GM21367 (cell line): ENCODE results near the gene ABHD1.
"Not testable (repeated sequence)": the region's sequence is repeated elsewhere in the genome, so short reads cannot be mapped to it uniquely, and the experiment has no call there.

Experiments
- ATAC-seq: cut with Tn5 transposase; IDR thresholded peaks from one replicate; pipeline ENCODE4 v1.9.1; 2021; ENCODE audit not compliant: unreplicated experiment

The ABHD1 gene

DNA sequence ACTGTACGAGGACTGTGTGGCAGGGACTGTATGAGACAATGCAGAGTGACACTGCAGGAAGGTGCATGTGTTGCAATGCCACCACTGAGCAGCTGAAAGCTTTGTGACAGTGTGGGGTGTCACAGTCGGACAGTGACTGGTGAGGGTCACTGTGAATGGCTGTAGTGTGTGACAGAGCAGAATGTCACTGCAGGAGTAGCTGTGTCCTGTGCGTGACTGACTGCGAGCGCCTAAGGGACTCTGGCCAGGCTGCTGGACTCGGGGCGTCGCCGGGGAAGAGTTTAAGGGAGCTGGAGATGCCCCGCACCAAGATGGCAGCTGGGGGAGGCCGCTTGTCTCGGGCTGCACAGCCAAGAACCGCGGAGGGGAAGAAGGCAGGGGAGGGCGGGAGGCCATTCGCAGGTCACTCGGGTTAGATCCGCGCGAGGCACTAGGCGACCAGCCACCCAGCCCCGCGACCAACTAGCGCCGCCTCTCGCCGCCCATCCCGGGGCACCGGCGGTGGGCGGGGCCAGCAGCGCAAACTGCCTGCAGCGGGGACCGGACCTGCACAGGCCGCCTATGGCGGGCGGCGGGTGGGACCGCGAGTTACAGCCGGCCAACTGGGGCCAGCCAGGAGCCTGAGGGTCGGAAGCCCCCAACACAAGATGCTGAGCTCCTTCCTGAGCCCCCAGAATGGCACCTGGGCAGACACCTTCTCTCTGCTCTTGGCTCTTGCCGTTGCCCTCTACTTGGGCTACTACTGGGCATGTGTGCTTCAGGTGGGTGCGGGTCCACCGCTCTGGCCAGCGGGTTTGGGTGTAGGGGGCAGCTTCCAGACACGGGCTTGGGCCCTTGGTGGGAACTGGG is at the start of gene ABHD1:
ABHD1 (plus strand) TSS at position 514 of the 849 bp plus-strand sequence; CDS start at position 648, 134 bp downstream.
- ATAC-seq: no peak

DNA sequence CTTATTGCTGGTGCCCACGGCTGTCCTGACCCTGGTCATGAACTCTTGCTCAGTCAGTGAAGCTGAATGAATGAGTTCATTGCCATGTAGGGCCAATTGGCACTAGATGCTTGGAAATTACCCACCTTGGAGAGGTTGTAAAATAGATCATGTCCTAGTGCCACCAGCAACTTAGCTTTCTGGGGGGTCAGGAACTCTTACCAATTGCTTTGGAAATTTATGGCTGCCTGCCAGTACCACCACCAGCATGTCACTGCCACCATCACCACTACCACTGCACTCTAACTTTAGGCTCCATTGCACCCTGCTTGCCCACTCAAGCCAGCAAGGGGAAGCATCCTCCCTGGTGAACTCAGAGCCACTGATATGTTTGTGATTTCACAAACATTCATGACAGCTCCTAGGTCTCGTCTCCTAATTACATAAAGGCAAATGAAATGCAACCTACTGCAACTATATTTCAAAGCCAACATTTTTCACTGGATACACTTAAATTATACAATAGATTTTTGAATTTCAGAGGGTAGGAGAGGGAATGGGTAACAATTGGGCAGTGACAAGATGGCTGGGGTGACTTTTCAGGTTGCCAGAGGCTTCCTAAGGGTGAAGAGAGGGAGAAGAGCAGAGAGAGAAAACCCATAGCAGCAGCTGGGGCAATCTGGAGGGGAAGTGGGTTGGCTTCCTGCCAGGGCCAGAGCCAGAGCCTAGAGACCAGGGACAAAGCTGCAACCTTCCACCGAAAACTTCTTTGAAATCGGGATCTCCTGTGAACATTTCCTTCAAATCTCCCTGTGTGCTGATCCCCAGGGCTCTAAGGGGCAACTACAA is 48.7 kb upstream of the ABHD1 start:
- no peak for ATAC-seq

DNA sequence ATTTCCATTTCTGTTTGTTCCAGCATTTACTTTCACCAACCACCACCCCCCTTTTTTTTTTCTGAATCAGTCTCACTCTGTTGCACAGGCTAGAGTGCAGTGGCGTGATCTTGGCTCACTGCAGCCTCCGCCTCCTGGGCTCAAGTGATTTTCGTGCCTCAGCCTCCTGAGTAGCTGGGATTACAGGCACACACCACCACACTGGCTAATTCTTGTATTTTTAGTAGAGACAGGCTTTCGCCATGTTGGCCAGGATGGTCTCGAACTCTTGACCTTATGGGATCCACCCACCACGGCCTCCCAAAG is 48.1 kb upstream of the ABHD1 start:
- not testable (repeated sequence) for ATAC-seq

DNA sequence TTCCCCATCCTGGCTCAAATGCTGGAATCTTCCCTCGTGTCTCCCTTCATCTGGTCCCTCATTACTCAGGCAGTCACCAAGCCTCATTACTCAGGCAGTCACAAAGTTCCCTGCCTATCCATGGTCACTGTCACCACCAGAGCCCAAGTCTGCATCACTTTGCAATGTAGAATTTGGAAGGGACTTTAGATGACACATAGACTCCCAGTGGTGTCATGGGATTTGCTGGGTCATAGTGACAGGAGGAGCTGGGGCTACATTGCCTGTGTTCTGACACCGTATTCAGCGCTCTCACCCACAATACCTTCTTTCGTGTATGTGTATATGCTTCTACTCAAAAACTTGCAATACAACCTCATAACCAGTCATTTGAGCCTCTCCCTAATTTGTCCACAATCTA is 47.3 kb upstream of the ABHD1 start:
- ATAC-seq: no peak

DNA sequence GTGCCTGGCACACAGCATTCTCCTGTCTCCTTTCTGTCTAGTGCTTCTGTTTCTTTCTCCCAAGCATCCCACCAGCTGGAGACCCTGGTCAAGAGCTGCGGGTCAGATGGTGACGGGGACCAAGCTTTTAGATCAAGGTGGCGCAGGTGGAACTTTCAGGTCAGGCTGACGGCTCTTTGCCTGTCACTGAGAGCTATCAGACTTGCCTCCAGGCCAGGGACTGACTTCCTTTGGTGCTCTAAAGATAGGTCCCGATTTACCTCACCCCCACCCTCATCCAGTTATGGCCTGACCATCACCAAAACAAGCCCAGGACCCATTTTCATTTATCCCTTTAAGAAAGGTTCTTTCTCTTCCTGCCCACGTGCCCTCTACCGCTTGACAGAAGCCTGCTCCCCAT is 46.4 kb upstream of the ABHD1 start:
- no peak for ATAC-seq

DNA sequence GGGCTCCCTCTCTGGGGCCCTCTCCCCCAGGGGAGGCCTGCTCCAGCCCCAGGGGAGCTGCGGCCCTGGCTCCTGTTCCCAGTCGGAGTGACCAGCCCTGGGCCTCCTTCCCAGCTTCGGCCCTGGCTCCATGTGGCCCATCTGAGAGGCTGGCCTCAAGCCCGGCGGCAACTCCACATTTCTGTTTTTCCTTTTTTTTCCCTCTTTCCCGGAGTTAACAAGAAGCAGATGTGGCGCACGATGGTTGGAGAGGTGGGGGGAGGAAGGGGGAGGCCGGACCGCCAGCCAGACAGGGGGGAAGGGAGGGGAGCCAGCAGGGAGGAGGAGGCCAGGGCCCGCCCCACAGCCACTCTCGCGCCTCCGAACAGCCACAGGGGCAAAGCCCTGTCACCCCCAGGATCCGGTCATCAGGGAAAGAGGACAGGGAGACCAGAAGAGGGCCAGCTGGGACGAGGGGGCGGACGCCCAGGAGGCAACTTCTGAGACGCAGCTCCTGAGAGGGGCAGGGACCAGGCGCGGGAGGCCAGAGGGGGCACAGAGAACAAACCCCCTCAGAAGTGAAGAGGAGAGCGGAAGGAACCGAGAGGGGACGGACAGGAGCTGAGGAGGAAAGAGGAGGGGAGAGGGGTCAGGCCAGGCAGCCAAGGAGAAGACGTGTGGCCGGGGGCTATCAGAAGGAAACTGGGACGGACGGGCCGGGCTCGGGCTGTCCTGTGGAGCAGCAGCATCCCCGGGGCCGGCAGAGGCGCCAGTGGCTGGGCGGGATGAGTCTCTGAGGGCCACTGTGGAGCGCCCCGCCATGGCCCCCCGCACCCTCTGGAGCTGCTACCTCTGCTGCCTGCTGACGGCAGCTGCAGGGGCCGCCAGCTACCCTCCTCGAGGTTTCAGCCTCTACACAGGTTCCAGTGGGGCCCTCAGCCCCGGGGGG is 45.1 kb upstream of the ABHD1 start, which contains the start of gene EMILIN1:
EMILIN1 (plus strand) TSS at position 349 of the 928 bp plus-strand sequence; CDS start at position 800, 451 bp downstream.
- ATAC-seq: no peak

DNA sequence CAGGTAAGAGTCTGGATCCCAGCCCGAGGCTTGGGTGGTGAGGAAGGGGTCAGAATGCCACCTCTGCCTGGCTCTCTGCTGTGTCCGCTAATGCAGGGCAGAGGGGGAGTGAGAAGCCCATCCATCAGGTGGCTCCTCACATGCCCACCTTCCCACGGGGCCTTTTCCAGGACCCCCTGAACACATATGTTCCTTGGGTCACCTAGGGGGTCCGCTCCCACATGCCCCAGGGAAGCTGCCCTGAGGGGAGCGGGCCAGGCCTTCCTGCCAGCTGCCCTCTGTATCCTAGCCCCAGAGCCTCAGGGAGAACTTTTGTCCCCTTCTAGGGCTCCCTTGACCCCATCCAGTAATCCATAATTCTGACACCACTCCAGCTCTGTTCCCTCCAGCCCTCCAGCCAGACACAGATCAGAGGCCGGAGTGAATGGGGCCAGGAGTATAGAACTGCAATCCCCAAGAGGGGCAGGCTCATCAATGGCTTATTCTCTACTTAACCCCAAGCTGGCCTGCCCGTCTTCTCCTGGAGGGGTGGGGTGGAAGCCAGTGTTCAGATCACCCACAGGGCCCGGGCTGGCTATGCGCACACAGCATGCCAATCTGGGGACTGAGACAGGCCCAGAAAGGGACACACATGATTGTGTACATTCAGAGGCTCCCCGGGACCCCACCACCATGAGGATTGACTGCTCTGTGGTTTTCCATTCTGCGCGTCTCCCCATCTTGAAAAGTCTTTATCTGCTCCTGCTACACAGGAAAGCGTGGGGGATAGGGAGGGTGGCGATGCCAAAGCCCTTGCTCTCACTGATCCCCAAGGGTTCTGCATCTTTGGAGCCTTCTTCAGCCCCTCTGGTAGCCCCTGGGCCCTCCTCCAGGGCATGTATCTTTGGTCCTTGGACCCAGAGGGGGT is 44.1 kb upstream of the ABHD1 start:
- no peak for ATAC-seq

DNA sequence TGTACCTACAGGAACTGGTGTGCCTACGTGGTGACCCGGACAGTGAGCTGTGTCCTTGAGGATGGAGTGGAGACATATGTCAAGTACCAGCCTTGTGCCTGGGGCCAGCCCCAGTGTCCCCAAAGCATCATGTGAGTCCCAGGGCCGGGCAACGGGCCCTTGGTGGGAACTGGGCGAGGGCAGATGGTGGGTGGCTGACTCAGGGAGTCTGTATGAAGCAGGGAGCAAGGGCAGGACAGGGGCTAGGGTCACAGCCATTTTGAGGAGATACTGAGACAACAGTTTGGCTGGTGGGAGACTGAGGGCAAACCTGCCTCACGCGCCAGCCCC is 43.5 kb upstream of the ABHD1 start:
- no peak for ATAC-seq

DNA sequence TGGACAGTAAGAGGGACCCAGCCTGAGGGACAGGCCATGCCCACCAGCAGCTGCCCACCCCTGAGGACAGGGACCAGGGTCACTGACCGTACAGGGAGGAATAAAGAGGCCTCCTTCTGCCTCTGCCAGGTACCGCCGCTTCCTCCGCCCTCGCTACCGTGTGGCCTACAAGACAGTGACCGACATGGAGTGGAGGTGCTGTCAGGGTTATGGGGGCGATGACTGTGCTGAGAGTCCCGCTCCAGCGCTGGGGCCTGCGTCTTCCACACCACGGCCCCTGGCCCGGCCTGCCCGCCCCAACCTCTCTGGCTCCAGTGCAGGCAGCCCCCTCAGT is 43.0 kb upstream of the ABHD1 start:
- ATAC-seq: no peak

DNA sequence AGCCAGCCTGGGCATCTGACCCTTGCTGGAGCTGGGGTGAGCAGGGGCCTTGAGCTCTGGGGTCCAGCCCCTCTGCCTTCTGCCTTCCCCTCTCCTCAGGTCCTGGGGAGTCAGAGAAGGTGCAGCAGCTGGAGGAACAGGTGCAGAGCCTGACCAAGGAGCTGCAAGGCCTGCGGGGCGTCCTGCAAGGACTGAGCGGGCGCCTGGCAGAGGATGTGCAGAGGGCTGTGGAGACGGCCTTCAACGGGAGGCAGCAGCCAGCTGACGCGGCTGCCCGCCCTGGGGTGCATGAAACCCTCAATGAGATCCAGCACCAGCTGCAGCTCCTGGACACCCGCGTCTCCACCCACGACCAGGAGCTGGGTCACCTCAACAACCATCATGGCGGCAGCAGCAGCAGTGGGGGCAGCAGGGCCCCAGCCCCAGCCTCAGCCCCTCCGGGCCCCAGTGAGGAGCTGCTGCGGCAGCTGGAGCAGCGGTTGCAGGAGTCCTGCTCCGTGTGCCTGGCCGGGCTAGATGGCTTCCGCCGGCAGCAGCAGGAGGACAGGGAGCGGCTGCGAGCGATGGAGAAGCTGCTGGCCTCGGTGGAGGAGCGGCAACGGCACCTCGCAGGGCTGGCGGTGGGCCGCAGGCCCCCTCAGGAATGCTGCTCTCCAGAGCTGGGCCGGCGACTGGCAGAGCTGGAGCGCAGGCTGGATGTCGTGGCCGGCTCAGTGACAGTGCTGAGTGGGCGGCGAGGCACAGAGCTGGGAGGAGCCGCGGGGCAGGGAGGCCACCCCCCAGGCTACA is 41.4 kb upstream of the ABHD1 start:
- ATAC-seq: no peak

DNA sequence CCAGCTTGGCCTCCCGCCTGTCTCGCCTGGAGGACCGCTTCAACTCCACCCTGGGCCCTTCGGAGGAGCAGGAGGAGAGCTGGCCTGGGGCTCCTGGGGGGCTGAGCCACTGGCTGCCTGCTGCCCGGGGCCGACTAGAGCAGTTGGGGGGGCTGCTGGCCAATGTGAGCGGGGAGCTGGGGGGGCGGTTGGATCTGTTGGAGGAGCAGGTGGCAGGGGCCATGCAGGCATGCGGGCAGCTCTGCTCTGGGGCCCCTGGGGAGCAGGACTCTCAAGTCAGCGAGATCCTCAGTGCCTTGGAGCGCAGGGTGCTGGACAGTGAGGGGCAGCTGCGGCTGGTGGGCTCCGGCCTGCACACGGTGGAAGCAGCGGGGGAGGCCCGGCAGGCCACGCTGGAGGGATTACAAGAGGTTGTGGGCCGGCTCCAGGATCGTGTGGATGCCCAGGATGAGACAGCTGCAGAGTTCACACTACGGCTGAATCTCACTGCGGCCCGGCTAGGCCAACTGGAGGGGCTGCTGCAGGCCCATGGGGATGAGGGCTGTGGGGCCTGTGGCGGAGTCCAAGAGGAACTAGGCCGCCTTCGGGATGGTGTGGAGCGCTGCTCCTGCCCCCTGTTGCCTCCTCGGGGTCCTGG is 40.7 kb upstream of the ABHD1 start:
- ATAC-seq: no peak

DNA sequence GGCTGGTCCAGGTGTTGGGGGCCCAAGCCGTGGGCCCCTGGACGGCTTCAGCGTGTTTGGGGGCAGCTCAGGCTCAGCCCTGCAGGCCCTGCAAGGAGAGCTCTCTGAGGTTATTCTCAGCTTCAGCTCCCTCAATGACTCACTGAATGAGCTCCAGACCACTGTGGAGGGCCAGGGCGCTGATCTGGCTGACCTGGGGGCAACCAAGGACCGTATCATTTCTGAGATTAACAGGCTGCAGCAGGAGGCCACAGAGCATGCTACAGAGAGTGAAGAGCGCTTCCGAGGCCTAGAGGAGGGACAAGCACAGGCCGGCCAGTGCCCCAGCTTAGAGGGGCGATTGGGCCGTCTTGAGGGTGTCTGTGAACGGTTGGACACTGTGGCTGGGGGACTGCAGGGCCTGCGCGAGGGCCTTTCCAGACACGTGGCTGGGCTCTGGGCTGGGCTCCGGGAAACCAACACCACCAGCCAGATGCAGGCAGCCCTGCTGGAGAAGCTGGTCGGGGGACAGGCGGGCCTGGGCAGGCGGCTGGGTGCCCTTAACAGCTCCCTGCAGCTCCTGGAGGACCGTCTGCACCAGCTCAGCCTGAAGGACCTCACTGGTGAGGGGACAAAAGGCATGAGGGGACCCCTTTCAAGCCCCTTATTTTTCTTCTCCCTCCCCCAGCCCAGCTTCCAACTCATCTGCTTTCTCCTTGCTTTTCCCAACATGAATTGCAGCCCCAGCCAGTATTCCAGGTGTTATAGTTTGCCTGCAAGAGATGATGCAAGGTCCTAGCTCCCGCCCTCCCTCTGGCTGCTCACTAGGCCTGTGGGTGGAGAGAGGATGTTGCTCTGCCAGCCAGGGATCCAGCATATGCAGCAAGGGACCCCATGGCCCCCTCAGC is 40.0 kb upstream of the ABHD1 start:
- no peak for ATAC-seq

DNA sequence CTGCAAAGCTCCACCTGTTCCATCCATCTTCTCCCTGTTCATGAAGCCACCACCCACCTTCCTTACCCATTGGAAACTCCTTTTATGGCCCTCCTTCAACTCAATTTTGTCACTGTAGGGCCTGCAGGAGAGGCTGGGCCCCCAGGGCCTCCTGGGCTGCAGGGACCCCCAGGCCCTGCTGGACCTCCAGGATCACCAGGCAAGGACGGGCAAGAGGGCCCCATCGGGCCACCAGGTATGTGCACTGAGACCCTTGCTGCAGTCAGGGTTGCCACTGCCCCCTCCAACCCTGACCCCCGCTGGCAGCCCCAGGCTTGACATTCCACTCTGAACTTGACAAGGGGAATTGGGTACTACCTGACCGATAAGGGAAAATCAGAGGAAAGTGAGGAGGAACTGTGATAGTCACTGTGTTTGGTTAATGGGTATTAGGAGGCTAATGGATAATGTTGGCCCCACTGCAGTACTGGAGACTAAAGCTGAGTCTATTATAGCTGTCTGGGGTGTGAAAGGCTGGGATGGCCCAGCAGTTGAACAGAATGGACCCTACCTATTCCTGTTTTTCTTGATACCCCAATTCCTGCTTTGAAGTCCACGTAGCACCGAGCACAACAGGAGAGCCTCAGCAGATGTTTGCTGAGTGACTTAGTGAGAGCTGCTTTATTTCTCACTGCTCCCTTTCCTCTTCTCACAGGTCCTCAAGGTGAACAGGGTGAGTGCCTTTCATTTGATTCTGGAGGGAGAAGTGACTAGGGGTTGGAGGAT is 39.1 kb upstream of the ABHD1 start:
- no peak for ATAC-seq

DNA sequence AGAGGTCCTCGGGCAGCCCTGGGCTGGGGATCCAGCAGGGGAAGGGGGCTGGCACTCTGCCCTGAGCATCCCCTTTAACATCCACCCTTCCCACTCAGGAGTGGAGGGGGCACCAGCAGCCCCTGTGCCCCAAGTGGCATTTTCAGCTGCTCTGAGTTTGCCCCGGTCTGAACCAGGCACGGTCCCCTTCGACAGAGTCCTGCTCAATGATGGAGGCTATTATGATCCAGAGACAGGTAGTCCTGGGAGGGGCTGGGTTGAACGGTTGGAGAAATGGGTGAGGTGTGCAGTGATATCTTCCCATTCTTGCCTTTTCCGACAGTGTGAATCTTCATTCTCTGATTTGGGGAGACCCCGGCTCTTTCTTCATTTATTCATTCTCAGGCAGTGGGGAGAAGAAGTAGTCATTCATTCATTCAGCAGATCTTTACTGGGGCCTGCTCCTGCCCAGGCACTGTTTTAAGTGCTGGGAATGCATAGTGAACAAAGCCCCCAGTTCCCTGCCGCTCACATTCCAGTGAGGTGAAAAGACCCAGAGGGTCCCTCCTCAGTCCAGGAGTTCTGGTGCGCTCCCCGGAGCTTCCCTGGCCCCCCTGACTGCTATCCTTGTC is 38.4 kb upstream of the ABHD1 start:
- ATAC-seq: no peak

DNA sequence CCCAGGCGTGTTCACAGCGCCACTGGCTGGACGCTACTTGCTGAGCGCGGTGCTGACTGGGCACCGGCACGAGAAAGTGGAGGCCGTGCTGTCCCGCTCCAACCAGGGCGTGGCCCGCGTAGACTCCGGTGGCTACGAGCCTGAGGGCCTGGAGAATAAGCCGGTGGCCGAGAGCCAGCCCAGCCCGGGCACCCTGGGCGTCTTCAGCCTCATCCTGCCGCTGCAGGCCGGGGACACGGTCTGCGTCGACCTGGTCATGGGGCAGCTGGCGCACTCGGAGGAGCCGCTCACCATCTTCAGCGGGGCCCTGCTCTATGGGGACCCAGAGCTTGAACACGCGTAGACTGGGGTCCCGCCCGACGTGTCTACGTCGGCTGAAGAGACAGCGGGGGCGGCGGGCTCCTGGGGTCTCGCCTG is 37.9 kb upstream of the ABHD1 start:
- ATAC-seq: peak; percentile 6

DNA sequence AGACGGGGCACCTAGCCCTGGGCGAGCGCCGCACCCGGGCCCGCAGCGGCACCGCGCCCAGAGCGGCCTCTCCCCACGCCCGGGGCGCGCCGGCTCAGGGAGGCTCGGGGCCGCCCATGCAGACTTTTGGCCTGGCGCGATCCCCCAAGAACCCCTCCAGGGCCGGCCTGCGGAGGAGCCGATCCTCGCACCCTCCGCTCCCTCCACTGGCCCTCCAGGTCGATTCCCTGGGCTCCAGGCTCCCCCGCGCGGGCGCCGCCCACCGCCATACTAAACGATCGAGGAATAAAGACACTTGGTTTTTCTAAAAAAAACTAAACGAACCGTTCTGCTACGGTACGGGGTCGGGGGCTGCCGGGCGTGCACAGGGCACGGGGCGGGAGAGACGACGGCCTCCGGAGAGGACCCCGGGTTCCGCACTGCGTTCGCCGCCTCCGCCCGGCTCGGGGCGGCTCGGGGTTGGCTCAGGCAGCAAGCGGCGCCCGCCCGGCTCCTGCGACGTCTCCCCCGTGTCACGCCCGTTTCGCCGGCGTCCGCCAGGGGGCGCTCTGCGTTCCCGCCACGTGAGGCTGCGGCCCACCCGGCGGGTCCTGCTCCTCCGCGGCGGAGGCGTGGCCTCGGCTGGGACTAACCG is 37.4 kb upstream of the ABHD1 start:
- peak; percentile 59 for ATAC-seq
